Adrenal gland (tissue), 5 donors: ENCODE data around the gene NUF2.

Experiments
- POLR2A ChIP-seq, 2 donors: fragments of 450-650 bp; IDR thresholded peaks; one replicate each; pipeline ENCODE4 v1.6.1; 2017; ENCODE audit warnings: antibody characterized with exemption in 2 of 2, mild to moderate bottlenecking in 2 of 2, moderate library complexity in 1 of 2
- TF ChIP-seq, protein P1 (sequence below), 6 experiments: fragments of 450-650 bp in 4 of 6; fragments of 200-600 bp in 2 of 6; sonication (generic) in 1 of 6; IDR thresholded peaks; 1 replicate in 5 of 6; 2 replicates in 1 of 6; pipeline versions ENCODE4 v1.5.1 to v1.8.0; 2016 to 2021; ENCODE audit warnings: antibody characterized with exemption in 6 of 6, mild to moderate bottlenecking in 2 of 6, moderate library complexity in 1 of 6
- donor health status: DM: no; HTN: no; CAD: no.

GRCh38 chr1:163331116-163331515, 9.4 kb downstream of the NUF2 start:
- TF ChIP-seq POLR2A (IDR thresholded peaks at IDR 0.05): no peak
- TF ChIP-seq, protein P1, sequence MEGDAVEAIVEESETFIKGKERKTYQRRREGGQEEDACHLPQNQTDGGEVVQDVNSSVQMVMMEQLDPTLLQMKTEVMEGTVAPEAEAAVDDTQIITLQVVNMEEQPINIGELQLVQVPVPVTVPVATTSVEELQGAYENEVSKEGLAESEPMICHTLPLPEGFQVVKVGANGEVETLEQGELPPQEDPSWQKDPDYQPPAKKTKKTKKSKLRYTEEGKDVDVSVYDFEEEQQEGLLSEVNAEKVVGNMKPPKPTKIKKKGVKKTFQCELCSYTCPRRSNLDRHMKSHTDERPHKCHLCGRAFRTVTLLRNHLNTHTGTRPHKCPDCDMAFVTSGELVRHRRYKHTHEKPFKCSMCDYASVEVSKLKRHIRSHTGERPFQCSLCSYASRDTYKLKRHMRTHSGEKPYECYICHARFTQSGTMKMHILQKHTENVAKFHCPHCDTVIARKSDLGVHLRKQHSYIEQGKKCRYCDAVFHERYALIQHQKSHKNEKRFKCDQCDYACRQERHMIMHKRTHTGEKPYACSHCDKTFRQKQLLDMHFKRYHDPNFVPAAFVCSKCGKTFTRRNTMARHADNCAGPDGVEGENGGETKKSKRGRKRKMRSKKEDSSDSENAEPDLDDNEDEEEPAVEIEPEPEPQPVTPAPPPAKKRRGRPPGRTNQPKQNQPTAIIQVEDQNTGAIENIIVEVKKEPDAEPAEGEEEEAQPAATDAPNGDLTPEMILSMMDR (IDR thresholded peaks at IDR 0.05): no peak
